ENCODE data around the gene C6orf89.
A peak's percentile ranks its signal among the peaks of the same experiment; 100 is the strongest.
"Not testable (repeated sequence)": the region's sequence is repeated elsewhere in the genome, so short reads cannot be mapped to it uniquely, and the experiment has no call there.

The C6orf89 gene

DNA sequence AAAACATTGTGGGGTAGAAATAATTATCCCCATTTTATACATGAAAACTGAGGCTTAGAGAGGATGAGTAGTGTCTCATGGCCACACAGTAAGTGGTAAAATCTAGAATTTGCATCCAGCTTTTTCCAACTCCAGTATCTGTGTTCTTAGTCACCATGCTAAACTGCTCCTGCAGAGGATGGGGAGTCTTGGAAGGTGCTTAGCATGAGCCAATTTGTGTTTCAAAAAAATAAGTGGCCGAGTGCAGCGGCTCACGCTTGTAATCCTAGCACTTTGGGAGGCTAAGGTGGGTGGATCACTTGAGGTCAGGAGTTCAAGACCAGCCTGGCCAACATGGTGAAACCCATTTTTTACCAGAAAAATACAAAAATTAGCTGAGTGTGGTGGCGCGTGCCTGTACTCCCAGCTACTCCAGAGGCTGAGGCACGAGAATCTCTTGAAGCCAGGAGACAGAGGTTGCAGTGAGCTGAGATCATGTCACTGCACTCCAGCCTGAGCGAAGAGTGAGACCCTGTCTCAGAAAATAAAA, 2.4 kb downstream of the C6orf89 start:
- no peak for DNase-seq (ENCODE audit: low read depth)

DNA sequence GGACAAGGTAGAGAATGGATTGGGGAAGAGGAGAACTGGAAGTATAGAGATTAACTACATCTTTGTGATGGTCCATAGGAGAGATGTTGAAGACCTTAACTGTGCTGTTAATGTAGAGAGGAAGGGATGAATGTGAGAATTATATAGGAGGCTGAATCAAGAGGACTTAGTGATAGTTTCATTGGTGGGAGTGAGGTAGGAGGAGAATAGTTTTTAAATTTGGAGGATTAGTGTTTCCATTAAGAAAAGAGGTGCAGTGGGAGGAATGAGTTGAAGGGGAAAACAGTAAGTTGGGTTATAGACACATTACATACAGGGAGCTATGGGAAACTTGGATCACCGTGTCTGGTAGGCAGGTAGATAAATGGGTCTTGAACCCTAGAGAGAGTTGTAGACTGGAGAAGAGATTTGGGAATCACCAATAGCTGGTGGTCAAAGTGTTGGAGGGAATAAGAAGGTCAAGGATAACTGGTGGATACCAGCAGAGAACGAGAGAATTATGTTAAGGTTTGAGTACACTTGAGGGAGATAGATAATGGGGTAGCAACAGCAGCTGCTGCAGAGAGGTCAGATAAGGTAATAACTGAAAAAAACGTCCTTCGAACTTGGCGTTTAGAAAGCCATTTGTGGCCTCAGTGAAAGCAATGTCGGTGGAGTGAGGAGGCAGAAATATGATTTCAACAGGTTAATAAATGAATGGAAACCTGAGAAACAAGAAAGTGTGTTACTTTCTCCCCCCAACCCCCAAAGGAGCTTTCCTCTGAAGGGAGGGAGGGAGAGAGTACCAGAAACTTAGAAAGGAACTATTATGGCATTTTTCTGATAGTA, 3.1 kb downstream of the C6orf89 start:
- no peak for DNase-seq (ENCODE audit: low read depth)

GRCh38 chr6:36890112-36890663, 4.4 kb downstream of the C6orf89 start:
- no peak for DNase-seq (ENCODE audit: low read depth)

- DNase-seq (ENCODE audit: low read depth), result not testable (repeated sequence)
Measured at GRCh38 chr6:36891153-36891552, 5.4 kb downstream of the C6orf89 start.

DNA sequence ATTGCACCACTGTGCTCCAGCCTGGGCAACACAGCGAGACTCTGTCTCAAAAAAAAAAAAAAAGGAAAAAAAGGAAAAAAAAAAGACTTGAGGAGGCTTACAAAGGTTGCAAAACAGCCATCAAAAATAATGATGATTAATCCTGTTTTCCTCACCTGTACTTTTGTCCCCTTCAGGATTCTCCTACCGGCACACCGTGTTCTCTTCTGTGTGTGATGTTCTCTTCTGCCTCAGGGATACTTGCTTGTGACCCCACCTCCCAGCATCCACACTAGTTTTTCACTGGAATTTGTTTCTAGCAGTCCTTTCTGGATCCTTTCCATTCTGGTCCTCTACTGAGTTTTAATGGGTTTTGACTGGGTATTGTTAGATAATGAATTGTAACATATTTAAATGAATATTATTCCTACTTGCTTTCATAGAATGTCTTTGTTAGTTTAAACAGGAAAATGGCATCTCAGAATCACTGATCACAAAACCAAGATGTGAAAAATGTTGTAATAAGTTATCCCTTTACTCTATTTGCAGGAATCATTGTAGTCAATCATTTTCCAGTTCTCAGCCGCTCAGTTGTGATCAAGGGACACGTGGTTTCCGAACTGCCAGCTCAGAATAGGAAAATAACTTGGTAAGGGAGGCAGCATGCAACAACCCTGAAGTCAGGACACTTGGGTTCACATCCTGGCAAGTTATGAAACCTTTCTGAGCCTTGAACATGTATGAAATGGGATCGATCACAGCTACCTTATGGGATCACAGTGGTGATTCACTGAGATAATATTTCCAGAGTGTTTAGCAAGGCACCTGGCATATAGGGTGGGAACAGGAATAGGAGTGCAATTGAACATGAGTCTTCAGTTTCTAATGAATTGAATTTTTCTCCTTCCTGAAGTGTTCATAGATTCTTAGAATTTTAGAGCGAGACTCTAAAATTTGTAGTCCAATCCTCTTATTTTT, 8.5 kb downstream of the C6orf89 start:
- no peak for DNase-seq (ENCODE audit: low read depth)

- DNase-seq (ENCODE audit: low read depth), result no peak
Measured at GRCh38 chr6:36897609-36898008, 11.9 kb downstream of the C6orf89 start.

GRCh38 chr6:36904114-36904513, 18.4 kb downstream of the C6orf89 start:
- DNase-seq (ENCODE audit: low read depth), result no peak

DNA sequence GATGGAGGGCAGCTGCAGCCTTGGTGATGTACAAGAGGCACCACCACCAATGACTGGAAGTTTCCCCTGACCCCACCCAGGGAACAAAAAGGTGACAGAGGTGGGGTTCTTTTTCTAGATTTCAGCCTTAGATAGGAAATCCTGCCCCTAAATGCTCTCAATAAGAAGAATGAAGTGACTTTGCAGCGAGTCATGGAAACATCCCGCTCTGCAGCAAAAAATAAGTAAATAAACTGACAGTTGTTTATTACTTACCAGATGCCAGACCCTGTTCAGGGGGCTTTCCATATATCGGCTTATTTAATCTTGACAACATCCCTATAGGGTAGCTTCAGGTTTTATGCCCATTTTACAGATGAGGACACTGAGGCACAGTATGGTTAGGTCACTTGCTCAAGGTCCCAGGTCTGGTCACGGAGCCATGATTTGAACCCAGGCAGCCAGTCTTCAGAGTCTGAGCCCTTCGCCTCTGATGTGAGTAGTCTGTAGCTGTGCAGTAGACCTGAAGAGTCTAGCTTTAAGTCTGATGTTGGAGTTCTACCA, 19.2 kb downstream of the C6orf89 start:
- no peak for DNase-seq (ENCODE audit: low read depth)

GRCh38 chr6:36906539-36907325, 21.0 kb downstream of the C6orf89 start:
- DNase-seq (ENCODE audit: low read depth), result no peak

DNA sequence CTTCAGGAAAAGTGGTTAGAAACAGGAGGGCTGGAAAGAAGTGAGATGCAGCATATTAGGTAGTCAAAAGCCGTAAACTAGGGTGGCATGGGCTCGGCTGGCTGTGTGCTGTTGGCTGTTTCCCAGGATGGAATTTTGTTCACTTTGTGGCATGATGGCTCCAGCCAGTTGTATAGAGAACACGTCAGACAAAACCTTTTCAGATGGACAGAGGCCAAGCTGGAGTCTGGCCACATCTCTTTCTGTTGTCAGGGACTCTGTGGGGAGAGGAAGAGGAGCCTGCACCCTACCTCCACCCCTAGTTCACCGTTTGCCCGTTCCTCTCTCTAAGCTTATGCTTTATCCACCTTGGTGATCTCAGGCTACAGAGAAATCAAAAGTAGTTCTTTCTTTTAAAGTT, 22.0 kb downstream of the C6orf89 start:
- no peak for DNase-seq (ENCODE audit: low read depth)

DNA sequence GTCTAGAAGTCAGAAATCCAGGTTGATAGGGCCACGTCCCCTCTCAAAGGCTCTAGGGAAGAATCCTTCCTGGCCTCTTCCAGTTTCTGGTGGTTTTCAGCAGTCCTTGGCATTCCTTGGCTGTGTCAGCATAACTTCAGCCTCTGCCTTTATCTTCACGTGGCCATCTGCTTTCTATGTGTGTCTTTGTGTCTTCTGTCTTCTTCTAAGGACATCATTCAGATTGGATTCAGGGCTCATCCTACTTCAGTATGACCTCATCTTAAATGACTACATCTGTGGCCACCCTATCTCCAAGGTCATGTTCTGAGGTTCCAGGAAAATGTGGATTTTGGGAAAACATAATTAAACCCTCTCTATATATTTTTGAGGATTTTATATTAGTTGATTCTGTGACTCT, 23.0 kb downstream of the C6orf89 start:
- no peak for DNase-seq (ENCODE audit: low read depth)

- DNase-seq (ENCODE audit: low read depth), result no peak
Measured at GRCh38 chr6:36912030-36912454, 26.3 kb downstream of the C6orf89 start.

DNA sequence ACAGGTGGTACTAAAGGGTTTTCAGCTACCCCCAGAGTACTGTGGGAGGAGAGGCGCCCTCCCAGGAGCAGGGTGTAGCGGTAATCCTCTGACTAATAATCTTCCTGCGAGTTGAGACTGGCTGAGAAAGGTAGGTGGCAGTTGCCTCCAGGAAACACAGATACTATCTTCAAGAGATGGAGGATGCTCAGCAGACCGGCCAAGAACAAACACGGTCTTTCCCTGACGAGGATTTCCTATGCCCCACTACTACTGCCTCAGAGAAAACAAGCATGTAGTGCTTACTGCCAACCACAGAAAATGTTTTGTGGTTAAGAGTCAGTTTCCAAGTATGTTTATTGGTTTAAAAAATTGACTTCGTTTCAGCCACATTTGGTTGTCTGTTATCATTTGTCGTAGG, 26.8 kb downstream of the C6orf89 start:
- peak; percentile 15 for DNase-seq (ENCODE audit: low read depth)

- DNase-seq (ENCODE audit: low read depth), result no peak
Measured at GRCh38 chr6:36913082-36913481, 27.3 kb downstream of the C6orf89 start.

GRCh38 chr6:36914227-36914794, 28.6 kb downstream of the C6orf89 start:
- no peak for DNase-seq (ENCODE audit: low read depth)

- no peak for DNase-seq (ENCODE audit: low read depth)
Measured at GRCh38 chr6:36915599-36915998, 29.8 kb downstream of the C6orf89 start.

DNA sequence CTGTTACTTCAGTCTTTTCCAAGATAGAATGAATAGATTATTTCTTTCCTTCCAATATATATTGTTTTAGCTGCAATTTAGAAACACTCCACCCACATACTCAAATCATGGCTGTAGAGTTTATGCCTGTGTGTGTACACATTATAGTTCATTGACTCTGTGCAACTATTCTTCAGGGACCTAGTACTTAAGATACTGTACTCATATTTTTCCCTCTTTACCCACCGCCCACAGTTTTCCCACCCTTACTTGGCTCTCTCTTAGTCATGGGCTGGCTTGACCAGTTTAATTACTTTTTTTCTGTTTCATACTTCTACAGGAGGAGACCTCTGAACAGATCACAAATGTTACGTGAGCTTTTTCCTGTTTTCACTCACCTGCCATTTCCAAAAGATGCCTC, 30.4 kb downstream of the C6orf89 start:
- DNase-seq (ENCODE audit: low read depth), result no peak

DNA sequence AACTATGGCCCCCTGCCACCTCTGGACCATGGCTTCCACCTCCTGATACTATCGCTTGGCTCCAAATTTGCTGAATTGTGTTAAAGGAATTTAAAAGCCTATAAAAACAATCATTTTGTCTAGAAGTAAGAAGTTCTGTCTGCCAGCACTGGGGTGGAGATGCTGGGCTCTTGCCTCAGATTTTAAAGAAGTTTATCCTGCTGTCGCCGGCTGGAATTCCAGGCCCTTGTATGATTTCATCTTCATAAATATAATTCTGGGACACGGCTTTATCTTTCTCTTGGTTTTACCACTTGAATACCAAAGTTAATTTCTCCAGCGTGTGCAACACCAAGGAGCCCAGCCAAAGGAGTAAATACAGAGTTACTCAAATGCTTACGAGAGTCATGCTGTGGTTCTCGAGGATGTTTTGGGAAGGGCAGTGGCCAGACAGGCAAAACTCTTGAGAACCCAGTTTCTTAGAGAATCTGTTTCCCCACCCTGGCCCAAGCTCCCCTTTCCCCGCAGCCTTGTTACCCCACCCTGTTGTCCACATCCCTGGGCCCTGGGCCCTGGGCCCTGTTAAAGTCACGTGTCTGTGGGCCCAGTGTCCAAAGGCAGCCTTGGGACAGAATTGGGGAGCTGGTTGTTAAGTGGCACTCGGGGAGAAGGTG, 31.9 kb downstream of the C6orf89 start:
- no peak for DNase-seq (ENCODE audit: low read depth)

DNA sequence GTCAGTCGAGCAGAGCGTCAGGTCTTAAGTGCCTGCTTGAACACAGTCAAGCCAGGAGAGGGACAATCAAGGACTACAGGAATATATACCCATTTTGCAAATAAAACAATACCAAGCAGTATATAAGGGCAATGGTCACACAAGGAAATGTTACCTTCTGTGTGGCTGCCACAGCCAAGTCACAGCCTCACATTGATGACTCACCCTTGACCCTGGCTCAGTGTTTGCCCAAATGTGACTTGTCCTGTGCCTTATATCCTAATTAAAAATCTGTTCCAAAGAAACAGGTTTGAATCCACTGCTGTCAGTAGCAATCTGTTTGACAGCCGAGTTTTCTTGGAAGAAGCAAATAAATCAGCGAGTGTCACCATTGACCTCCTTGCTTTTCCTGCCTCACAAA, 34.3 kb downstream of the C6orf89 start:
- DNase-seq (ENCODE audit: low read depth), result no peak

- no peak for DNase-seq (ENCODE audit: low read depth)
Measured at GRCh38 chr6:36920546-36920945, 34.8 kb downstream of the C6orf89 start.

Data from stimulated activated CD8-positive, alpha-beta memory T cell treated with anti-CD3 and anti-CD28 coated beads, Interleukin-12 subunit alpha, Interleukin-12 subunit beta, amount 100 ng/mL, for 4 hours (primary cell).